B cell (primary cell): Measurements from ENCODE around the gene UCK1. TPM values are rescaled to one million over a fixed set of nuclear protein-coding genes. Genes with fewer than 3 reads are reported as not detected.
"Not testable (repeated sequence)": the region's sequence is repeated elsewhere in the genome, so short reads cannot be mapped to it uniquely, and the experiment has no call there.

ENCODE experiments used
- ATAC-seq: fragments of 200-7000 bp; cut with Tn5 transposase; one replicate; pipeline ENCODE4 v1.10.0; 2021; ENCODE audit warnings: low read depth, mild to moderate bottlenecking, moderate number of reproducible peaks, moderate library complexity
- CTCF ChIA-PET: fragments of 350-600 bp; sonication (Branson Sonifier 250); formaldehyde crosslinking; loops from one replicate; lab custom pipeline; 2021; ENCODE audit warnings: antibody characterized with exemption, inconsistent platforms; lab: Charles Lee
- POLR2A ChIA-PET: fragments of 350-600 bp; sonication (Branson Sonifier 250); formaldehyde crosslinking; loops from one replicate; lab custom pipeline; 2021; ENCODE audit warnings: antibody characterized with exemption; lab: Charles Lee
- DNase-seq: peaks from one replicate; pipeline ENCODE4 v3.0.0; 2013
- H2AFZ ChIP-seq: 2 replicates; pipeline ENCODE4 v1.6.1; 2012; ENCODE audit warnings: mild to moderate bottlenecking, low read depth, low read length; ENCODE audit not compliant: insufficient read depth, poor library complexity, severe bottlenecking
- H3K27ac ChIP-seq, 2 donors: 1 replicate in 1 of 2; 2 replicates in 1 of 2; pipeline ENCODE4 v1.5.1; 2012 to 2013; ENCODE audit warnings: low read length in 2 of 2, mild to moderate bottlenecking in 2 of 2, moderate library complexity in 1 of 2
- H3K27me3 ChIP-seq, 4 experiments: fragments of 200-600 bp in 1 of 4; sonication (generic) in 1 of 4; replicated peaks in 1 of 4; 1 replicate in 2 of 4; 2 replicates in 2 of 4; pipeline versions ENCODE4 v1.6.1 to v1.7.0; 2013 to 2016; ENCODE audit warnings: low read length in 3 of 4, mild to moderate bottlenecking in 2 of 4, mixed read lengths in 1 of 4, moderate library complexity in 1 of 4; ENCODE audit not compliant: insufficient read depth in 4 of 4, control insufficient read depth in 3 of 4; ENCODE audit errors: control extremely low read depth in 1 of 4
- H3K36me3 ChIP-seq, 2 experiments: replicated peaks in 1 of 2; 1 replicate in 1 of 2; 2 replicates in 1 of 2; pipeline versions ENCODE4 v1.6.1 to v1.7.1; 2013; ENCODE audit warnings: low read length in 1 of 2; ENCODE audit not compliant: insufficient read depth in 2 of 2, control insufficient read depth in 1 of 2; ENCODE audit errors: control extremely low read depth in 1 of 2, extremely low read depth in 1 of 2
- H3K4me1 ChIP-seq, 2 donors: fragments of 200-600 bp in 1 of 2; sonication (generic) in 1 of 2; 1 replicate in 1 of 2; 2 replicates in 1 of 2; pipeline versions ENCODE4 v1.5.1 to v1.6.1; 2013 to 2017; ENCODE audit warnings: low read length in 2 of 2; ENCODE audit not compliant: control insufficient read depth in 2 of 2, insufficient read depth in 2 of 2
- H3K4me2 ChIP-seq: replicated peaks from 2 replicates; pipeline ENCODE3; 2012; ENCODE audit warnings: mild to moderate bottlenecking, low read depth, low read length; ENCODE audit not compliant: poor library complexity, severe bottlenecking
- H3K4me3 ChIP-seq, 5 experiments: fragments of 200-600 bp in 1 of 5; sonication (generic) in 1 of 5; 1 replicate in 3 of 5; 2 replicates in 2 of 5; pipeline versions ENCODE4 v1.5.1 to v1.7.0; 2011 to 2016; ENCODE audit warnings: low read length in 4 of 5, mild to moderate bottlenecking in 4 of 5, low read depth in 2 of 5, control low read depth in 1 of 5, moderate library complexity in 1 of 5; ENCODE audit not compliant: insufficient read depth in 1 of 5; ENCODE audit errors: control extremely low read depth in 1 of 5, extremely low read depth in 1 of 5
- H3K79me2 ChIP-seq: fragments of 200-600 bp; sonication (generic); one replicate; pipeline ENCODE4 v1.6.0; 2016; ENCODE audit warnings: low read length; ENCODE audit not compliant: control insufficient read depth, insufficient read depth
- H3K9ac ChIP-seq: fragments of 200-600 bp; sonication (generic); 2 replicates; pipeline ENCODE4 v1.6.1; 2017; ENCODE audit warnings: mild to moderate bottlenecking, low read length, moderate library complexity
- H3K9me3 ChIP-seq, 3 donors: one replicate each; pipeline versions ENCODE4 v1.6.1 to v1.7.1; 2013; ENCODE audit warnings: low read length in 2 of 3; ENCODE audit not compliant: control insufficient read depth in 2 of 3, insufficient read depth in 1 of 3; ENCODE audit errors: control extremely low read depth in 1 of 3
- H4K20me1 ChIP-seq: 2 replicates; pipeline ENCODE4 v1.6.0; 2012; ENCODE audit warnings: mild to moderate bottlenecking, low read length; ENCODE audit not compliant: insufficient read depth, control insufficient read depth, poor library complexity, severe bottlenecking
- H3K27ac Mint-ChIP-seq: one replicate; pipeline ENCODE4 v1.8.0; 2021; ENCODE audit warnings: mixed read lengths
- H3K27me3 Mint-ChIP-seq: one replicate; pipeline ENCODE4 v1.8.0; 2021; ENCODE audit warnings: mixed read lengths
- H3K4me1 Mint-ChIP-seq: one replicate; pipeline ENCODE4 v1.8.0; 2021; ENCODE audit warnings: mixed read lengths
- H3K4me3 Mint-ChIP-seq: one replicate; pipeline ENCODE4 v1.8.0; 2021; ENCODE audit warnings: mixed read lengths
- H3K9me3 Mint-ChIP-seq: one replicate; pipeline ENCODE4 v1.8.0; 2022; ENCODE audit warnings: mixed read lengths; ENCODE audit not compliant: insufficient read depth
- WGBS: methylation state at CpG from one replicate; pipeline ENCODE4 v1.1.5; 2013; ENCODE audit warnings: missing lambda C conversion rate; ENCODE audit not compliant: insufficient coverage; 5-methylcytosine and 5-hydroxymethylcytosine counted together
- intact Hi-C: fragments of 100-400 bp; cut with micrococcal nuclease; formaldehyde crosslinking; loops from one replicate; pipeline ENCODE4 v1.10.0; 2022
- polyA plus RNA-seq: library from polyadenylated mRNA; depleted of rRNA; stranded (reverse); fragments of >200 nt; gene quantifications from 2 replicates; pipeline ENCODE4 v1.2.3, GENCODE V29; 2012
- total RNA-seq, 2 donors: library from RNA; stranded (reverse); fragments of 120-200 nt in 1 of 2; gene quantifications; 1 replicate in 1 of 2; 2 replicates in 1 of 2; pipeline versions ENCODE4 v1.2.3 to v1.2.4, GENCODE V29; 2013 to 2022

Gene UCK1
- total and polyA plus RNA-seq, 2 donors (not counting 1 experiment from before 2014, with no cell fraction given), result 25.3 to 39.3 TPM

GRCh38 chr9:131550465-131550864, 19.4 kb upstream of the UCK1 start:
- H3K27ac Mint-ChIP-seq, H2AFZ ChIP-seq, intact Hi-C loops, CTCF ChIA-PET, H3K9me3 Mint-ChIP-seq, H3K9ac ChIP-seq, H3K4me2 ChIP-seq, H3K79me2 ChIP-seq, H3K4me3 ChIP-seq, ATAC-seq, H3K36me3 ChIP-seq, H3K4me3 Mint-ChIP-seq, H4K20me1 ChIP-seq, H3K27ac ChIP-seq, DNase-seq, POLR2A ChIA-PET: not testable (repeated sequence)
- Mint-ChIP-seq H3K4me1 (peaks cover 11% of the 10 kb centered on the region), H3K27me3 (peaks cover 70% of the 10 kb centered on the region)
- Histone ChIP-seq H3K4me1 (peaks cover 15 to 16% of the 10 kb centered on the region in 2 donors), H3K9me3 (peaks cover 0 to 32% (median 2%) of the 10 kb centered on the region in 3 donors), H3K27me3 (peaks cover 0 to 50% (median 19%) of the 10 kb centered on the region in 4 experiments)
- WGBS, result 95% methylated on average over 8 of the region's 8 CpGs

- WGBS, result 89% methylated on average over 9 of the region's 10 CpGs
- peaks cover 11% of the 10 kb centered on the region for H3K4me1 Mint-ChIP-seq
- H3K27ac ChIP-seq, H3K4me2 ChIP-seq, H3K27ac Mint-ChIP-seq, CTCF ChIA-PET, DNase-seq, H2AFZ ChIP-seq, H3K36me3 ChIP-seq, intact Hi-C loops, H3K4me3 Mint-ChIP-seq, H3K9me3 Mint-ChIP-seq, H3K4me3 ChIP-seq, H3K9ac ChIP-seq, H3K79me2 ChIP-seq, ATAC-seq, POLR2A ChIA-PET, H4K20me1 ChIP-seq: not testable (repeated sequence)
- Histone ChIP-seq H3K9me3 (peaks cover 0 to 38% (median 8%) of the 10 kb centered on the region in 3 donors), H3K4me1 (peaks cover 15 to 16% of the 10 kb centered on the region in 2 donors), H3K27me3 (peaks cover 0 to 53% (median 21%) of the 10 kb centered on the region in 4 experiments)
- H3K27me3 Mint-ChIP-seq, result peaks cover 69% of the 10 kb centered on the region
Measured at GRCh38 chr9:131549186-131549585, 18.1 kb upstream of the UCK1 start.
